Gastroesophageal sphincter (tissue), 4 donors: ENCODE measurements around the gene AP3D1. TPM values are rescaled to one million over a fixed set of nuclear protein-coding genes. Genes with fewer than 3 reads are reported as not detected.

Experiments used
- ATAC-seq: fragments of 150-250 bp; one replicate; pipeline ENCODE4 v1.9.1; 2016; ENCODE audit warnings: mild to moderate bottlenecking, moderate library complexity
- H3K27ac ChIP-seq, 4 donors: fragments of 200-600 bp; sonication (generic) in 3 of 4; 1 replicate in 3 of 4; 2 replicates in 1 of 4; pipeline ENCODE4 v1.5.1; 2016 to 2019
- H3K27me3 ChIP-seq: fragments of 200-600 bp; sonication (generic); one replicate; pipeline ENCODE4 v1.5.1; 2019
- H3K36me3 ChIP-seq, 2 donors: fragments of 200-600 bp; sonication (generic); one replicate each; pipeline ENCODE4 v1.5.1; 2019; ENCODE audit warnings: control low read depth in 1 of 2
- H3K4me1 ChIP-seq, 3 donors: fragments of 200-600 bp; sonication (generic); 1 replicate in 2 of 3; 2 replicates in 1 of 3; pipeline ENCODE4 v1.5.1; 2016 to 2019; ENCODE audit warnings: control low read depth in 2 of 3
- H3K4me3 ChIP-seq, 2 donors: fragments of 200-600 bp; sonication (generic); one replicate each; pipeline ENCODE4 v1.5.1; 2019; ENCODE audit warnings: mild to moderate bottlenecking in 1 of 2, moderate library complexity in 1 of 2
- H3K9me3 ChIP-seq, 3 donors: fragments of 200-600 bp; sonication (generic); one replicate each; pipeline ENCODE4 v1.5.1; 2017 to 2019; ENCODE audit warnings: control low read depth in 2 of 3
- CTCF ChIP-seq, 4 experiments: fragments of 200-600 bp in 2 of 4; fragments of 450-650 bp in 2 of 4; sonication (generic) in 1 of 4; IDR thresholded peaks; one replicate each; pipeline ENCODE4 v1.5.1; 2017 to 2019; ENCODE audit warnings: antibody characterized with exemption in 4 of 4, mild to moderate bottlenecking in 2 of 4, moderate library complexity in 2 of 4
- EP300 ChIP-seq: sonication (generic); formaldehyde crosslinking; IDR thresholded peaks from one replicate; pipeline ENCODE4 v1.6.1; 2017; ENCODE audit warnings: antibody characterized with exemption, mild to moderate bottlenecking
- POLR2A ChIP-seq, 2 donors: fragments of 450-650 bp; IDR thresholded peaks; one replicate each; pipeline ENCODE4 v1.6.1; 2017; ENCODE audit warnings: antibody characterized with exemption in 2 of 2, mild to moderate bottlenecking in 2 of 2, moderate library complexity in 1 of 2
- POLR2AphosphoS5 ChIP-seq: sonication (generic); formaldehyde crosslinking; IDR thresholded peaks from one replicate; pipeline ENCODE4 v1.6.1; 2017; ENCODE audit warnings: antibody characterized with exemption
- WGBS, 2 donors: methylation state at CpG; one replicate each; pipeline ENCODE4 v1.1.5; 2018; ENCODE audit warnings: low coverage in 1 of 2; 5-methylcytosine and 5-hydroxymethylcytosine counted together
- total RNA-seq, 4 donors: library from RNA; depleted of rRNA; stranded (reverse); fragments of >200 nt; gene quantifications; one replicate each; pipeline ENCODE4 v1.1.0, GENCODE V29; 2016

AP3D1 gene
- total RNA-seq, 4 donors from 2014 or later, result 69.9 to 132 (median 73.8) TPM

GRCh38 chr19:2063824-2064223 is 87.5 kb downstream of the AP3D1 start:
- Histone ChIP-seq H3K4me3 (no peak overlapping the region), H3K9me3 (no peaks in the 10 kb centered on the region), H3K36me3 (no peaks in the 10 kb centered on the region), H3K27ac (peak overlapping the region in 2 of 4 donors; percentile 71 to 77), H3K27me3 (no peaks in the 10 kb centered on the region), H3K4me1 (peaks cover 0 to 62% (median 34%) of the 10 kb centered on the region in 3 donors)
- ATAC-seq, result no peak
- TF ChIP-seq CTCF (IDR thresholded peaks at IDR 0.05), result no peak
- TF ChIP-seq POLR2AphosphoS5, result no peak
- TF ChIP-seq EP300, result no peak
- TF ChIP-seq POLR2A (IDR thresholded peaks at IDR 0.05), result no peak
- 82 to 86% methylated on average over 3 to 8 of the region's 8 CpGs for WGBS, 2 donors

DNA sequence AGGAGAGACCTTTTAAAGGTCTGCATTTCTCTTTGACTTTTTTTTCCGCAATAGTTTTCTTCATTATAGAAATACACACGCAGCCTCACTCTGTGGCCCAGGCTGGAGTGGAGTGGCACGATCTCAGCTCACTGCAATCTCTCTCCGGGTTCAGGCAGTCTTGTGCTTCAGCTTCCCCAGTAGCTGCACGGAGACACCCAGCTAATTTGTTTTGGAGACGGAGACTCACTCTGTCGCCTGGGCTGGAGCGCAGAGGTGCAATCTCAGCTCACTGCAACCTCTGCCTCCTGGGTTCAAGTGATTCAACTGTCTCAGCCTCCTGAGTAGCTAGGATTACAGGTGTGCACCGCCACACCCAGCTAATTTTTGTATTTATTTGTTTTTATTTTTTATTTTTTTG is 88.6 kb downstream of the AP3D1 start:
- no peaks in the 10 kb centered on the region for H3K27me3 ChIP-seq
- ATAC-seq, result no peak
- peaks cover 0 to 72% (median 40%) of the 10 kb centered on the region in 3 donors for H3K4me1 ChIP-seq
- H3K9me3 ChIP-seq, result no peaks in the 10 kb centered on the region
- H3K4me3 ChIP-seq, result no peak overlapping the region
- H3K27ac ChIP-seq, result peak overlapping the region in 2 of 4 donors; percentile 99 to 100
- no peak for TF ChIP-seq CTCF (IDR thresholded peaks at IDR 0.05)
- no peak for TF ChIP-seq POLR2A (IDR thresholded peaks at IDR 0.05)
- TF ChIP-seq EP300, result no peak
- no peak for TF ChIP-seq POLR2AphosphoS5
- WGBS, 2 donors, result 40 to 83% methylated on average over 1 to 9 of the region's 9 CpGs
- H3K36me3 ChIP-seq, result no peaks in the 10 kb centered on the region

- peak overlapping the region in 1 of 2 donors; percentile 83 for H3K4me3 ChIP-seq
- no peak for TF ChIP-seq POLR2A (IDR thresholded peaks at IDR 0.05)
- TF ChIP-seq CTCF (IDR thresholded peaks at IDR 0.05), result no peak
- TF ChIP-seq EP300, result no peak
- no peak for TF ChIP-seq POLR2AphosphoS5
- H3K27me3 ChIP-seq, result no peaks in the 10 kb centered on the region
- H3K9me3 ChIP-seq, result no peaks in the 10 kb centered on the region
- ATAC-seq, result no peak
- peaks cover 0 to 76% (median 40%) of the 10 kb centered on the region in 3 donors for H3K4me1 ChIP-seq
- H3K36me3 ChIP-seq, result no peaks in the 10 kb centered on the region
- peak overlapping the region in 3 of 4 donors; percentile 99 to 100 (median 99) for H3K27ac ChIP-seq
- 77% methylated on average over 7 of the region's 10 CpGs; no CpG with 5 or more reads in 1 of the 2 donors for WGBS, 2 donors
Measured at GRCh38 chr19:2062389-2062729, 89.0 kb downstream of the AP3D1 start.

GRCh38 chr19:2061495-2062388 is 89.6 kb downstream of the AP3D1 start:
- peaks cover 0 to 83% (median 43%) of the 10 kb centered on the region in 3 donors for H3K4me1 ChIP-seq
- H3K27ac ChIP-seq, result peak overlapping the region; percentile 94 to 100 (median 99)
- TF ChIP-seq POLR2AphosphoS5 (peak; percentile 20), CTCF (IDR thresholded peaks at IDR 0.05) (peak in 2 of 4 experiments; percentile 5 to 21), EP300 (no peak), POLR2A (IDR thresholded peaks at IDR 0.05) (no peak)
- H3K27me3 ChIP-seq, result no peaks in the 10 kb centered on the region
- peak; percentile 91 for ATAC-seq
- peak overlapping the region; percentile 49 to 83 for H3K4me3 ChIP-seq
- no peaks in the 10 kb centered on the region for H3K9me3 ChIP-seq
- WGBS, 2 donors, result no CpG with 5 or more reads among the region's 50 CpGs
- no peaks in the 10 kb centered on the region for H3K36me3 ChIP-seq
